Lower leg skin (tissue), 4 donors: Measurements from ENCODE around the gene PHLPP1. TPM values are rescaled to one million over a fixed set of nuclear protein-coding genes. Genes with fewer than 3 reads are reported as not detected.
"Not testable (repeated sequence)": the region's sequence is repeated elsewhere in the genome, so short reads cannot be mapped to it uniquely, and the experiment has no call there.

Experiments used
- DNase-seq, 2 donors: peaks; one replicate each; pipeline ENCODE4 v3.0.0-alpha.2; 2019; ENCODE audit warnings: low spot score in 2 of 2
- H3K4me3 ChIP-seq: fragments of 200-600 bp; sonication (generic); 2 replicates; pipeline ENCODE4 v1.5.1; 2017; ENCODE audit warnings: mild to moderate bottlenecking, low read depth; ENCODE audit not compliant: poor library complexity, severe bottlenecking
- POLR2A ChIP-seq, 2 donors: fragments of 450-650 bp; IDR thresholded peaks; one replicate each; pipeline ENCODE4 v1.6.1; 2016 to 2017; ENCODE audit warnings: antibody characterized with exemption in 2 of 2, mild to moderate bottlenecking in 1 of 2, moderate library complexity in 1 of 2
- WGBS, 2 donors: methylation state at CpG; one replicate each; pipeline ENCODE4 v1.1.5; 2018; 5-methylcytosine and 5-hydroxymethylcytosine counted together
- intact Hi-C: fragments of 100-400 bp; cut with DNase I; formaldehyde crosslinking; loops from one replicate; pipeline ENCODE4 v1.15.0; 2023; ENCODE audit warnings: low total_unique reads
- total RNA-seq, 4 donors: library from RNA; depleted of rRNA; stranded (reverse); fragments of >200 nt; gene quantifications; one replicate each; pipeline ENCODE4 v1.1.0, GENCODE V29; 2016
- TF ChIP-seq, protein P1 (sequence below), 3 donors: fragments of 450-650 bp; IDR thresholded peaks; one replicate each; pipeline ENCODE4 v1.5.1; 2016; ENCODE audit warnings: antibody characterized with exemption in 3 of 3, mild to moderate bottlenecking in 3 of 3, moderate library complexity in 2 of 3

The PHLPP1 gene
- total RNA-seq, 4 donors from 2014 or later: 27.3 to 38.5 (median 33.1) TPM

DNA sequence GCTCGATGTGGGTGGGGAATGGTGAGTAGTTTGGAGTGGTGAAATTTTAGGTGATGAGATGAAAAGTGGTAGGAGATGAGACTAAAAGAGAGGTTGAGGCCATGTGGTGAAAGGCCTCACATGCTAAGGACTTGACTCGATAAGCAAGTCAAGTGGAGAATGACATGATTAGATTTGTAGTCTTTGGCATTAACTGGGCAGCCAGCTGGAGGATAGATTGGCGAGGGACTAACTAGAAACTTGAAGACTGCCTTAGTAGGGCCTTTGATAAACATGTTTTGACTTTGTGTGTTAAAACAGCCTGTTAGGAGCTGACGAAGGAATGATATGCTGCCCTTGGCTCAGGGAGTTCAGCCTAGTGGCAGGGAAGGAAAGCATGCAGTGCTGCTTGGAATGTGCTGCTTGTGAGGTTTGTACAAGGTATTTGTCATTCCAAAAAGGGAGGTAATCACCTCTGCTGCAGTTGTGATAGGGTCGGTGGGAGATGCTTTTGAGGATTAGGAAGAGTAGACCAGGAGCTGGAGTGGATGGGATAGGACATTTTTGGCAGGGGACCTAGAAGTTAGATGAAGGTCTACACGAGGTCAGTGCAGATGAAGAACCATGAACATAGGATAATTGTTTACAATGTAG, 22.0 kb downstream of the PHLPP1 start:
- intact Hi-C loops: no loop called here
- no peak for TF ChIP-seq POLR2A (IDR thresholded peaks at IDR 0.05)
- TF ChIP-seq, protein P1, sequence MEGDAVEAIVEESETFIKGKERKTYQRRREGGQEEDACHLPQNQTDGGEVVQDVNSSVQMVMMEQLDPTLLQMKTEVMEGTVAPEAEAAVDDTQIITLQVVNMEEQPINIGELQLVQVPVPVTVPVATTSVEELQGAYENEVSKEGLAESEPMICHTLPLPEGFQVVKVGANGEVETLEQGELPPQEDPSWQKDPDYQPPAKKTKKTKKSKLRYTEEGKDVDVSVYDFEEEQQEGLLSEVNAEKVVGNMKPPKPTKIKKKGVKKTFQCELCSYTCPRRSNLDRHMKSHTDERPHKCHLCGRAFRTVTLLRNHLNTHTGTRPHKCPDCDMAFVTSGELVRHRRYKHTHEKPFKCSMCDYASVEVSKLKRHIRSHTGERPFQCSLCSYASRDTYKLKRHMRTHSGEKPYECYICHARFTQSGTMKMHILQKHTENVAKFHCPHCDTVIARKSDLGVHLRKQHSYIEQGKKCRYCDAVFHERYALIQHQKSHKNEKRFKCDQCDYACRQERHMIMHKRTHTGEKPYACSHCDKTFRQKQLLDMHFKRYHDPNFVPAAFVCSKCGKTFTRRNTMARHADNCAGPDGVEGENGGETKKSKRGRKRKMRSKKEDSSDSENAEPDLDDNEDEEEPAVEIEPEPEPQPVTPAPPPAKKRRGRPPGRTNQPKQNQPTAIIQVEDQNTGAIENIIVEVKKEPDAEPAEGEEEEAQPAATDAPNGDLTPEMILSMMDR (IDR thresholded peaks at IDR 0.05): no peak
- H3K4me3 ChIP-seq: no peak overlapping the region
- DNase-seq: no peak
- 79 to 89% methylated on average over 6 of the region's 6 CpGs for WGBS, 2 donors

DNA sequence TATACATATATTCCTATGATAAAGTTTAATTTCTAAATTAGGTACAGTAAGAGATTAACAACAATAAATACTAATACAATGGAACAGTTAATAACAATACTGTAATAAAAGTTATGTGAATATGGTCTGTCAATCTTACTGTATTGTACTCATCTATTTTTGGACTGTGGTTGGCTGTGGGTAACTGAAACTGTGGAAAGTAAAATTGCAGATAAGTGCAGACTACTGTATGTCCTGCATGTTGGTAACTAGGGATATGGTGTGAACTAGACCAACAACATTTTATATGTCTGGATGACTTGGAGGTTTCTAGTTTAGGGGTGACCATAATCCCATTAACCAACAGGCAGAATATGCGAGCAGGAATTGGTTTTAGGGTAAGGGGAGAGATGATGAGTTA, 23.3 kb downstream of the PHLPP1 start:
- intact Hi-C loops: no loop called here
- TF ChIP-seq, protein P1 (IDR thresholded peaks at IDR 0.05): no peak
- TF ChIP-seq POLR2A (IDR thresholded peaks at IDR 0.05): no peak
- no peak overlapping the region for H3K4me3 ChIP-seq
- WGBS, 2 donors: 94 to 97% methylated on average over 1 of the region's 1 CpG
- DNase-seq: no peak

DNA sequence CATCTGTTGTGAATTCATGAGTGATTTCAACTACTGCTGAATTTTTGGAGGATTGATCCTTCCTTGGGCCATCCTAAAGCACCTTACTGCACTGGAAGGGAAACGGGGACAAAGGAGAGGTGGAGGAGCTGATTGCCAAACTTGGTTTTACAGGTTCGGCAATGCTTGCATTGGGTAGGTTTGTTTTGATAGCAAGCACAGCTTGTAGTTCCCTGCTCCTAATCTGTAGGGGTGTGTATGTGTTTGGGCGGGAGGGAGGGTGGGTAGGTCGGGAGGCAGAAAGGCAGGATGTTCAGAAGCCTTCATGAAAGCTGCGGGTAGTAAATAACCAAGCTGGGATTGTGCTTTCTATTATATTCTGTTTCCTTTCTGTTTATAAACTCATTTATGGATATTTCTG, 24.6 kb downstream of the PHLPP1 start:
- intact Hi-C loops: no loop called here
- no peak for TF ChIP-seq POLR2A (IDR thresholded peaks at IDR 0.05)
- TF ChIP-seq, protein P1 (IDR thresholded peaks at IDR 0.05): no peak
- 47 to 61% methylated on average over 5 of the region's 5 CpGs for WGBS, 2 donors
- H3K4me3 ChIP-seq: no peak overlapping the region
- DNase-seq: no peak

DNA sequence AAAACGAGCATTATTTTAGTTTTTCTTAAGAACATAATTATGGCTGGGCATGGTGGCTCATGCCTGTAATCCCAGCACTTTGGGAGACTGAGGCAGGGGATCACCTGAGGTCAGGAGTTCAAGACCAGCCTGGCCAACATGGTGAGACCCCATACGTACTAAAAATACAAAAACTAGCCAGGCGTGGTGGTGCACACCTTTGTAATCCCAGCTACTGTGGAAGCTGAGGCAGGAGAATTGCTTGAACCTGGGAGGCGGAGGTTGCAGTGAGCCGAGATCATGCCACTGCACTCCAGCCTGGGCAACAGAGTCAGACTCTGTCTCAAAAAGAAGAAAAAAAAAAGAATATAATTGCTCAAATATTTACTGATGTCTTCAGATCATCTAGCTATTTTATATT, 25.3 kb downstream of the PHLPP1 start:
- WGBS, 2 donors: 71 to 77% methylated on average over 5 of the region's 5 CpGs
- intact Hi-C loops, DNase-seq, H3K4me3 ChIP-seq: not testable (repeated sequence)

DNA sequence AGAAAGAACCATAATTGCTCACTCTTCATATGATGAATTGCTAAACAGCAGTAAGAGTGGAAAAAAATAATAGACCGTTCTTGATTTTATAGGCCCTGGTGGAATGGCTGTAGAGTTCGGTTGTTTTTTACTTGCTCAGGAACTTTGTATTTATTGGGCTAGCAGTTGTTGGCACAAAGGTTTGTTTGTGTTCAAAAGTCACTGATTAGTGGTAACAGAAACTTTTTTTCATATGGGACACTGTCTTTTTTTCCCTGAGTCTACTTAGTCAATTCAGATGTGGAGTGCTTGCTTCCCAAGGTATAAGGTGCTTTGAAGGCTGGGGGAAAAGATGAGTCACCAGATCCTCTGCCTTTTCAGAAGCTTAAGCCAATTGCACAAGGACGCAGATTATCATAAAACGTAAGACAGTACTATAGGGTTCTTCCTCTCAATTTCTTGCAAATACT, 25.8 kb downstream of the PHLPP1 start:
- no peak for TF ChIP-seq POLR2A (IDR thresholded peaks at IDR 0.05)
- TF ChIP-seq, protein P1 (IDR thresholded peaks at IDR 0.05): no peak
- H3K4me3 ChIP-seq: no peak overlapping the region
- peak in 1 of 2 donors; percentile 45 for DNase-seq
- intact Hi-C loops: no loop called here
- 24 to 27% methylated on average over 4 of the region's 4 CpGs for WGBS, 2 donors

DNA sequence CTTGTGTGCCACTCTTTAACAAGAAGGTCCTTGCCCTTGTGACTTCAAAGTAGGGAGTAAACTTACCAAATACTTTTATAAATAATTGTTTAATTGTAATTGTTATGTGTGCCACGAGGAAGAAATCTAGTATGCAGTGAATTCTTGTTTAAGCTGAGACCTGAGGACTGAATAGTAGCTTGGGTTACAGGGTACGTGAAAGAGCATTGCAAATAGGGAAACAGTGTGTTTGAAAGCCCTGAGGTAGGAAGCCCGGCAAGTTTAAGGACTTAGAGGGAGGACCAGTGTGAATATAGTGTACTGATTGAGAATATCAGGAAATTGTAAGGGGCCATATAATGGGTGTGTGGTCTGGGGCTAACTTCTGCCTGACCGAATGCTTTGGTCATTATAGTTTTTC, 26.2 kb downstream of the PHLPP1 start:
- no peak overlapping the region for H3K4me3 ChIP-seq
- no peak for DNase-seq
- intact Hi-C loops: no loop called here
- WGBS, 2 donors: 51 to 69% methylated on average over 4 of the region's 4 CpGs
- no peak for TF ChIP-seq POLR2A (IDR thresholded peaks at IDR 0.05)
- TF ChIP-seq, protein P1 (IDR thresholded peaks at IDR 0.05): no peak
